HepG2 (cell line): ENCODE results near the gene CPT1B. TPM values are rescaled to one million over a fixed set of nuclear protein-coding genes. Genes with fewer than 3 reads are reported as not detected.
A peak's percentile ranks its signal among the peaks of the same experiment; 100 is the strongest.

Source experiments
- ATAC-seq: fragments of 200-7000 bp; cut with Tn5 transposase; 3 replicates; pipeline ENCODE4 v1.9.1; 2020; ENCODE audit warnings: mild to moderate bottlenecking, moderate library complexity
- BruUV-seq: library from RNA; stranded (reverse); fragments of 400-500 nt; replicated peaks from 2 replicates; lab custom pipeline; 2021; lab: Mats Ljungman, UMichigan
- CTCF ChIA-PET: fragments of 300-600 bp; formaldehyde crosslinking; extraction: SDS; loops from one replicate; lab custom pipeline; 2021; ENCODE audit warnings: low total read pairs, inconsistent platforms, low intra/inter-chr PET ratio; lab: Yijun Ruan, JAX
- POLR2A ChIA-PET: fragments of 350-600 bp; sonication (Branson Sonifier 250); formaldehyde crosslinking; loops from one replicate; lab custom pipeline; 2020; ENCODE audit warnings: antibody characterized with exemption, inconsistent platforms; lab: Yijun Ruan, JAX
- DNase-seq: peaks from one replicate; pipeline ENCODE4 v3.0.0-alpha.2; 2015; ENCODE audit warnings: low spot score
- FAIRE-seq: peaks from 3 replicates; lab custom pipeline; 2011; peaks lifted over from hg19 to GRCh38; lab: Jason Lieb, UNC
- H2AFZ ChIP-seq: one replicate; pipeline ENCODE4 v1.6.1; 2011; ENCODE audit warnings: low read length, inconsistent platforms
- H3K27ac ChIP-seq: fragments of 300-600 bp; 3 replicates; pipeline ENCODE4 v1.8.0; 2011; ENCODE audit warnings: mixed run types, mild to moderate bottlenecking, mixed read lengths, low read length, inconsistent platforms; ENCODE audit not compliant: insufficient read depth; ENCODE audit errors: extremely low read length
- H3K27me3 ChIP-seq, 2 experiments: fragments of 200-600 bp in 1 of 2; 2 replicates in 1 of 2; 3 replicates in 1 of 2; pipeline versions ENCODE4 v1.6.0 to v1.8.0; 2011; ENCODE audit warnings: low read length in 2 of 2, mild to moderate bottlenecking in 2 of 2, moderate library complexity in 2 of 2, inconsistent platforms in 1 of 2; ENCODE audit not compliant: insufficient read depth in 2 of 2, control insufficient read depth in 1 of 2
- H3K36me3 ChIP-seq, 2 experiments: fragments of 200-600 bp in 1 of 2; replicated peaks in 1 of 2; 2 replicates in 1 of 2; 3 replicates in 1 of 2; pipeline versions ENCODE4 v1.5.1 to v1.8.0; 2011; ENCODE audit warnings: low read length in 2 of 2, inconsistent platforms in 1 of 2; ENCODE audit not compliant: insufficient read depth in 2 of 2, control insufficient read depth in 1 of 2
- H3K4me1 ChIP-seq: 2 replicates; pipeline ENCODE4 v1.5.1; 2012; ENCODE audit warnings: low read length, inconsistent platforms; ENCODE audit not compliant: insufficient read depth
- H3K4me2 ChIP-seq: 2 replicates; pipeline ENCODE4 v1.6.0; 2011; ENCODE audit warnings: low read depth, low read length, inconsistent platforms
- H3K4me3 ChIP-seq, 3 experiments: fragments of 200-600 bp in 1 of 3; sonication (generic), shearing (Covaris generic) in 1 of 3; replicated peaks in 1 of 3; 2 replicates each; pipeline ENCODE4 v1.5.1; 2011 to 2016; ENCODE audit warnings: low read length in 3 of 3, inconsistent platforms in 2 of 3, low read depth in 2 of 3, mild to moderate bottlenecking in 2 of 3, control low read depth in 1 of 3, mixed read lengths in 1 of 3; ENCODE audit not compliant: insufficient read depth in 1 of 3
- H3K79me2 ChIP-seq: one replicate; pipeline ENCODE4 v1.6.1; 2011; ENCODE audit warnings: low read length, inconsistent platforms; ENCODE audit not compliant: insufficient read depth
- H3K9ac ChIP-seq: 2 replicates; pipeline ENCODE4 v1.6.0; 2011; ENCODE audit warnings: mild to moderate bottlenecking, low read depth, low read length, inconsistent platforms; ENCODE audit not compliant: insufficient read depth
- H3K9me3 ChIP-seq: 2 replicates; pipeline ENCODE4 v1.5.1; 2012; ENCODE audit warnings: mild to moderate bottlenecking, low read length
- H4K20me1 ChIP-seq: 2 replicates; pipeline ENCODE4 v1.6.0; 2011; ENCODE audit warnings: inconsistent platforms, mild to moderate bottlenecking, low read length, moderate library complexity; ENCODE audit not compliant: insufficient read depth
- ATF3 ChIP-seq: sonication (generic); formaldehyde crosslinking; IDR thresholded peaks from 2 replicates; pipeline ENCODE4 v1.4.0; 2020; ENCODE audit warnings: missing genetic modification reagents
- CBFB ChIP-seq: sonication (generic); formaldehyde crosslinking; IDR thresholded peaks from 2 replicates; pipeline ENCODE4 v1.4.0; 2020; ENCODE audit warnings: missing genetic modification reagents
- ETV5 ChIP-seq: IDR thresholded peaks from 2 replicates; pipeline ENCODE4 v1.6.1; 2018; ENCODE audit warnings: missing biosample characterization, missing genetic modification reagents, inconsistent platforms, borderline replicate concordance
- HIVEP1 ChIP-seq: sonication (generic); formaldehyde crosslinking; IDR thresholded peaks from 2 replicates; pipeline ENCODE4 v1.4.0; 2020; ENCODE audit warnings: mild to moderate bottlenecking, missing genetic modification reagents
- POGK ChIP-seq: sonication (generic); formaldehyde crosslinking; conservative IDR thresholded peaks from 2 replicates; pipeline ENCODE4 v1.8.0; 2022; ENCODE audit warnings: mild to moderate bottlenecking, moderate library complexity, missing genetic modification reagents
- PREB ChIP-seq: sonication (generic); formaldehyde crosslinking; IDR thresholded peaks from 2 replicates; pipeline ENCODE4 v1.4.0; 2020; ENCODE audit warnings: missing genetic modification reagents
- RXRA ChIP-seq: sonication (generic); formaldehyde crosslinking; IDR thresholded peaks from 2 replicates; pipeline ENCODE4 v1.5.1; 2020; ENCODE audit warnings: missing genetic modification reagents
- TFE3 ChIP-seq: IDR thresholded peaks from 2 replicates; pipeline ENCODE4 v1.6.1; 2016
- THAP8 ChIP-seq: sonication (generic); formaldehyde crosslinking; IDR thresholded peaks from 2 replicates; pipeline ENCODE4 v1.5.1; 2020; ENCODE audit warnings: missing genetic modification reagents, mild to moderate bottlenecking, borderline replicate concordance
- ZMYM3 ChIP-seq: sonication (generic); formaldehyde crosslinking; IDR thresholded peaks from 2 replicates; pipeline ENCODE4 v1.5.1; 2020; ENCODE audit warnings: mild to moderate bottlenecking, missing genetic modification reagents
- ZNF33A ChIP-seq: sonication (generic); formaldehyde crosslinking; IDR thresholded peaks from 2 replicates; pipeline ENCODE4 v1.5.1; 2020; ENCODE audit warnings: missing genetic modification reagents, mild to moderate bottlenecking, moderate library complexity, borderline replicate concordance
- ZNF83 ChIP-seq: sonication (generic); formaldehyde crosslinking; IDR thresholded peaks from 2 replicates; pipeline ENCODE4 v1.4.0; 2020; ENCODE audit warnings: missing genetic modification reagents, mild to moderate bottlenecking, borderline replicate concordance
- WGBS: methylation state at CpG from one replicate; pipeline ENCODE4 v1.1.6; 2017; ENCODE audit warnings: low lambda C conversion rate; 5-methylcytosine and 5-hydroxymethylcytosine counted together
- in situ Hi-C: cut with HindIII; loops from 2 replicates; pipeline ENCODE4 v1.10.0; 2017; ENCODE audit warnings: low pct_unique_long_range_greater_than_20kb; ENCODE audit not compliant: extremely low pct_ligation_motif_present
- intact Hi-C: fragments of 100-400 bp; cut with micrococcal nuclease; formaldehyde crosslinking; loops from one replicate; pipeline ENCODE4 v1.10.0; 2022; ENCODE audit not compliant: unreplicated experiment
- polyA plus RNA-seq, 8 experiments: library from polyadenylated mRNA; depleted of rRNA in 3 of 8; stranded (reverse) in 7 of 8; unstranded in 1 of 8; fragments of >200 nt; fragmentation: Illumina TruSeq in 4 of 8; extraction: Trizol in 4 of 8; gene quantifications; 2 replicates each; pipeline versions ENCODE4 v1.2.1 to v1.2.3, GENCODE V29; 2011 to 2016; ENCODE audit warnings: low read depth in 4 of 8, missing spikeins in 1 of 8, mixed read lengths in 1 of 8; ENCODE audit not compliant: insufficient read depth in 1 of 8
- total RNA-seq, 5 experiments: library from RNA; depleted of rRNA; stranded (reverse); fragments of >200 nt; fragmentation: Illumina TruSeq; extraction: Trizol; gene quantifications; 2 replicates each; pipeline ENCODE4 v1.2.3, GENCODE V29; 2016; ENCODE audit warnings: low read depth in 1 of 5

The CPT1B gene
- total and polyA plus RNA-seq, 2 of the 13 experiments (the other 11 are each of a cell fraction or from before 2014, with no cell fraction given) = 9.2 to 19.5 TPM

GRCh38 chr22:50563413-50564160, 14.6 kb downstream of the CPT1B start (continued):
- TF ChIP-seq ETV5 (no peak; the same call in 1 of the 2 replicates), RXRA (CRISPR knock-in tag) (0 out of 2 replicates have a peak, but pooled peaks have one; percentile 39)

- H3K4me2 ChIP-seq = peak within 1 kb of the TSS; percentile 89
- TSS peak; percentile 83 for BruUV-seq
- ChIA-PET POLR2A (interaction anchor here (0.7 to 2.9 kb wide), 18 partner anchors 12 to 319 kb away, joined by 3 to 36 read pairs (median 6); partner anchors contain the start of genes CHKB, CPT1B, KLHDC7B and LMF2), CTCF (interaction anchor here (1.2 kb wide), 1 partner anchor 51 kb away, joined by 3 read pairs; no protein-coding TSS in a partner anchor)
- H2AFZ ChIP-seq = no peak within 1 kb of the TSS
- H3K9me3 ChIP-seq = no peaks in the 10 kb centered on the region
- H3K27ac ChIP-seq = peak within 1 kb of the TSS; percentile 55
- intact Hi-C loops = loop anchor here (5.0 kb wide), 1 partner anchor 35 kb away; the partner anchor contains the start of gene SCO2
- FAIRE-seq (peak; percentile 87), ATAC-seq (peak; percentile 95), DNase-seq (peak; percentile 92)
- no peaks in the 10 kb centered on the region for H3K79me2 ChIP-seq
- in situ Hi-C loops = no loop called here
- 27% methylated on average over 27 of the region's 61 CpGs for WGBS
- H3K4me3 ChIP-seq = peak within 1 kb of the TSS; percentile 68 to 85 (median 71)
- no peaks in the 10 kb centered on the region for H4K20me1 ChIP-seq
- peaks cover 12% of the 10 kb centered on the region for H3K4me1 ChIP-seq
- no peaks in the 10 kb centered on the region for H3K36me3 ChIP-seq
- peaks cover 0 to 22% of the 10 kb centered on the region in 2 experiments; a peak in 2 of 5 replicates for H3K27me3 ChIP-seq
- peak within 1 kb of the TSS; percentile 64 for H3K9ac ChIP-seq
- TF ChIP-seq CBFB (CRISPR knock-in tag) (no peak), POGK (CRISPR knock-in tag) (peak; percentile 81), PREB (CRISPR knock-in tag) (no peak), ZMYM3 (CRISPR knock-in tag) (no peak), THAP8 (CRISPR knock-in tag) (no peak), ATF3 (CRISPR knock-in tag) (no peak), ZNF83 (CRISPR knock-in tag) (no peak), TFE3 (CRISPR knock-in tag) (0 out of 2 replicates have a peak, but pooled peaks have one; percentile 35), ZNF33A (CRISPR knock-in tag) (no peak), HIVEP1 (CRISPR knock-in tag) (no peak; the same call in 1 of the 2 replicates)
Measured at GRCh38 chr22:50562523-50563412, 15.5 kb downstream of the CPT1B start, which contains the start of gene SYCE3. Gene SYCE3, minus strand, starts transcription at chr22:50562919. Its CDS starts 6,514 bp downstream, at chr22:50556405.
